ENCODE results near the gene SESTD1. TPM values are rescaled to one million over a fixed set of nuclear protein-coding genes. Genes with fewer than 3 reads are reported as not detected.
A peak's percentile ranks its signal among the peaks of the same experiment; 100 is the strongest.
"Not testable (repeated sequence)": the region's sequence is repeated elsewhere in the genome, so short reads cannot be mapped to it uniquely, and the experiment has no call there.

SESTD1 gene
- total RNA-seq, 1 experiment from 2014 or later = 10.7 TPM

DNA sequence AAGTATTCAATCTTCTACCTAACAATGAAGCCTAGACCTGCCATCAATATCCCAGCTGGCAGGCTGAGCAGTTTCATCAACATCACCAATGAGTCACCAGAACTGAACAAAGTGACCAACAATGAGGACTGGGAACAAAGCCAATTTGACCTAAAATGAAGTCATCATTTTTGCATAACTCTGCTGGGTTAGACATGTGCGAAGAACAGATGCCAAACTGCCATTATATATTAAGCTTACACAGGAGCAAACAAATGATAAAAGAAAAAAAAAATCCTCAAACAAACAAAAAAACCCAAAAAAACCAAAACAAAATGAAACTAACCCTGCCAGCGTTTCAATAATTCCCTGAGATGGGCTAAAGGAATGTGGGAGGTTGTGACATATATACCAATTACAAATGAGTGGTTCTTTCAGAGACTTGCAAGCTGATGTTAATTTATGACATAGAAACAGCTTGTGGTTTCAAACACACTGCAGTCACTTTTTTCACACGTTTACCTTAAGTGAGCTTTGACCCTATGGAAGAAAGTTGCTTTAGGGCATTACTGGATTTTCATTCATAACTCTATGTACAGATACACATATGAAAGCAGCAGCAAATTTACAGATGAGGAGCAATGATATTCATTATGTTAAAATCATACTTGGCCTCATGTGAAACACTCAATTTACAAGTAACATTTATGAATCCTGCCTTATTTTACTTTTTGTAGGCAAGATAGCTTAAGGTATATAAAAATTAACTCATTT is 157.8 kb downstream of the SESTD1 start:
- peak; percentile 95 for DNase-seq (ENCODE audit: low spot score)

DNA sequence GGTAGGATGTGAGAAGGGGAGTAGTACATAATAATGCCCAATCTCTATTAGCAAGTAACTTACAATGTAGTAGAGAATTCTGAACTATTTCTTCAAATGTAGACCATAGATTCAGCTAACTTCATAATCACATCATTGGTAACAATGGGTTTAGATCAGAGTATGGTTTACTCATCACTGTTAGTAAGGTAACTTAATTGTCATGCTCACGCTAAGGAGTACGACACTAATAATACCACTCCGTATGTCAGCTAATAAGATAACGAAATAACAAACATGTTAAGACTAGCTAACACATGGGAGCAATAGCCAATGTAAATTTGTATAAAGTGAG is 158.3 kb downstream of the SESTD1 start:
- no peak for DNase-seq (ENCODE audit: low spot score)

- peak; percentile 8 for DNase-seq (ENCODE audit: low spot score)
Observed at GRCh38 chr2:179104736-179105135, 159.9 kb downstream of the SESTD1 start.

DNA sequence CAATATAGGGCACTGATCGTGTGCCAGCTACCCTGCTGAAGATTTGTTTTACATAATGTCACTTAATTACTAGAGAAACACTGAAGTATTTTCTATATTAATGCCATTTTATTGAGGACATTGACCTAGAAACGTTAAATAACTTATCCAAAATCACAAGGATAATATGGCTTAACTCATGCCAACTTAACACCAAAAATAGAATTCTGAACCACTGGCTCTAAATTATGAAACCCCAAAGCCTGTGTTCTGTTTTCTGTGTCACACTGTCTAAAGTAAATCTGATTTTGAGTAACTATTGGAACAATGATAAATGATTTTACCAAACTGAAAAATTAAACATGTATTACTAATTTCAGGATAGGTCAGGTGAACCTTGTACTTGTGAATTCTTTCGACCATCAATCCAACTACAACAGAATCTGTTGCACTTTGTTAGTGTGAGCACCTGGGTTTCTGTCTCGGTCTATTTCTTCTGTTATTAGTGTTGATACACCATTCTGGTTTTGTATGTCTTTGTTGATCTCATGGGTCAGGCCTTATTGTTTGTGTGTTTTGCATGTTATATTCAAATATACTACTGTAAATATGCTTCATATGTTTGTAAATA is 166.4 kb downstream of the SESTD1 start:
- DNase-seq (ENCODE audit: low spot score) = no peak

DNA sequence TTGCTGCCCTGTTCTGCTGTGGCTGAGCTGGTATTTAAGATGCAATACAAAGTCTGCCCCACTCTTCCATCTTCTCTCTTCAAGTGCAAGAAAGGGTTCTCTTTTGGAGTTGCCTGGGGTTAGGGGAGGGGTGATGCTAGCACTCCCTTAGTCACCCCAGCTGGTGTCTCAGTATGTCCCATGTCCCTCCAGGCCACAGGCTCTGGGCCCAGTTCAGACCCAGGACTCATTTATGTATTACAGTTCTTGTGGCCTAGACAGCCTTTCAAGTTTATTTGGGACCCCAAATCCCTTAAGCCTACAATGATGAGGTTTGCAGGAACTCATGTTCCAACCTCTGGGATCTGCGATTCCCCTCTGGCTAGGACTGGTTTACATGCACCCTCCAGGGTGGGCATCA is 167.5 kb downstream of the SESTD1 start:
- no peak for DNase-seq (ENCODE audit: low spot score)

DNA sequence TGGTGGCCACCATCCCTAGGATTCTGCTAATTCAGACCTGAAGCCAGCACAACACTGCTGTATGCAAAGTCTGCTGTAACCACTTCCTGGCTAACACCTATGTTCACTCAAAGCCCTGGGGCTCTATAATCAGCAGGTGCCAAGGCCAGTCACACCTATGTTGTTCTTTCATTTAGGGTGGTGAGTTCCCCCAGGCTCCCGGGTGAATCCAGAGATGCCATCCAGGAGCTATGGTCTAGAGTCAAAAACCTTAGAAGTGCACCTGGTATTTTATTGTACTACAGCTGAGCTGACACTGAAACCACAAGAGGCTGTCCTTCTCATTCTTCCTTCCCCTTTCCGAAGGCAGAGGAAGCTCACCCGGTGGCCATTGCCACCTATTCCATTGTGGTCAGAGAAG is 168.5 kb downstream of the SESTD1 start:
- DNase-seq (ENCODE audit: low spot score) = no peak

GRCh38 chr2:179092912-179093311 is 171.7 kb downstream of the SESTD1 start:
- not testable (repeated sequence) for DNase-seq (ENCODE audit: low spot score)

DNA sequence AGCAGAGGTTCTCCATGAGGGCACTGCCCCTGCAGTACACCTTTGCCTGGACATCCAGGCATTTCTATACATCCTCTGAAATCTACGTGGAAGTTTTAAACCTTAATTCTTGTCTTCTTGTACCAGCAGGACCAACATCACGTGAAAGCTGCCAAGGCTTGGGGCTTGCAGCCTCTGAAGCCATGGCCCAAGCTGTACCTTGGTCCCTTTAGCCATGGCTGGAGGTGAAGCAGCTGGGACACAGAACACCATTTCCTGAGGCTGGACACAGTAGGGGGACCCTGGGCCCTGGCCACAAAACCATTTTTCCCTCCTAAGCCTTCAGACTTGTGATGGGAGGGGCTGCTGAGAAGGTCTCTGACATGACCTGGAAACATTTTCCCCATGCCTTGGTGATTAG is 181.9 kb downstream of the SESTD1 start:
- DNase-seq (ENCODE audit: low spot score) = no peak

GRCh38 chr2:179081954-179082353 is 182.7 kb downstream of the SESTD1 start:
- no peak for DNase-seq (ENCODE audit: low spot score)

GRCh38 chr2:179072527-179072926 is 192.1 kb downstream of the SESTD1 start:
- DNase-seq (ENCODE audit: low spot score) = no peak

DNA sequence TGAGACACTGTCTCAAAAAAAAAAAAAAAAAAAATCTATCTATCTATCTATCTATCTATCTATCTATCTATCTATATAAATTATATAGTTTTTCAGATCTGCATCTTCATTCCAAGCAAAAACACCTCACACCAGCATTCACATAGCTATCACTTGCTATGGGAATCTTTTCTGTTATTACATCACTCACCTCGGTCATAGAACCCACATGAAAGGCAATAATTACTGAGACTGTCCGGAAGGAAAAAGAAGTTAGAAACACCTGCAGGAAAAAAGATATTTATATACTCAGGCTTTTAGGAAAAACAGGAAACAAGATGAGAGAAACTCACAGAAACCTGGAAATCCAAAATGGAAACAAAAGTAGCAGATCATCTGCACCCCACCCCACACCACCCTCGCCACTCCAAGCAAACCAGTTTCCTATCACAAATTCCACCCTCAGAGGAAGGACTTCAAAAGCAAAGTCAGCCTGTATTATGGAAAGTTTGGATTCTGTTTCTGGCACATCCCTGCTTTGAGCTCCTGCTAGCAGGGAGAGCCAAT is 192.7 kb downstream of the SESTD1 start:
- no peak for DNase-seq (ENCODE audit: low spot score)

DNA sequence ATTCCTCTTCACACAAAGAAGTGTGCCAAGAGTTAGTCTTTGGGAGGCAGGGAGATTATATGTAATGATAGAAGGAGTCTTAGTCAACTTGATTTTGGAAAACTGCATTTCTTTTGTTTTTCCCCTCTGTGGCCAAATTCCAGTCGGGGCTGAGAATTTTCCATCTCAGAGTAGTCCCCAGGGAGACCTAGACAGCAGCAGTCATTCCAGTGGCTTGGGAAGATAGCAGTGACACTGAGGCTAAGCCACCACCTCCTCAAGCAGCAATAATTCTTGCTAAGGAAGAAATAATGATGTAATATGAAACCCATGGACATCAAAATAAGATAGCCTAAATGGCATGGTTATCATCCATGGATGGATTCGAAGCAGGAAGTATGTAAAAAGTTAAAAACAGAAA is 193.7 kb downstream of the SESTD1 start:
- no peak for DNase-seq (ENCODE audit: low spot score)

- no peak for DNase-seq (ENCODE audit: low spot score)
Observed at GRCh38 chr2:179069685-179070084, 194.9 kb downstream of the SESTD1 start.

- DNase-seq (ENCODE audit: low spot score) = no peak
Observed at GRCh38 chr2:179068991-179069643, 195.5 kb downstream of the SESTD1 start.

DNA sequence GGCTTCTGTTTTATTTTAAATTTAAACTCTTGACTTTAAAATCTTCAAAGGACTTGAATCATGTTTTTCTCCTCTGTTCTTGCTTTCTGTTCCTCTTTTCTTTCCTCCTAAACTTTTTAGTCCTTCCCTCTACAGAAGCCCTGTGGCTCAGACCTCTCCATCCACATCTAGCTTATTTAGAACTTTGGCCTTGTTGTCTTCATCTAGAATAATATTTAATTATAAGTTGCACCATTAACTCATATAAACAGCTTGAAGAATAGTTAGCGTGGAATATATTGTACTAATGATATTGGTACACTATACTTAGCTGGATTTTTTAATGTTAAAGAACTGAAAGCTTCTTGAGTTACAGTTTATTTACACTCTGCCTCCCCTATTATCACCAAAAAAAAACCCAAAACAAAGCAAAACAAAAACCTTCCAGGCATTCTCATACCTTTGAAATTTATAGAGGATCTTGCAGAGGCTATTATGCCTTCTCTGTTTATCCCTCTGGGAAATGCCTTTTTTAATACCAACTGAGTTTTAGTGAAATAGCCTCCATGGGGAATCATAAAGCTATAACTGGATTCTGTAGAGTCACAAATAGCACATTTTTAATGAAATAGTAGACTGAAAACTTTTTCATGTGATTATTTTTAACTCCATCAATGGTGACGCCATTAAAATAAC is 205.5 kb downstream of the SESTD1 start:
- no peak for DNase-seq (ENCODE audit: low spot score)

GRCh38 chr2:179057737-179058136 is 206.9 kb downstream of the SESTD1 start:
- DNase-seq (ENCODE audit: low spot score) = no peak

- not testable (repeated sequence) for DNase-seq (ENCODE audit: low spot score)
Observed at GRCh38 chr2:179053568-179053967, 211.1 kb downstream of the SESTD1 start.

Other genes starting within 250 kb of the SESTD1 start
- 0.02 TPM in 1 of 2 replicates, not detected in the other for gene CCDC141, start 214.7 kb downstream of the SESTD1 start, total RNA-seq (2014; rRNA removed; shearing (Covaris generic))

Measured in H4 (cell line).